ENCODE results near the gene SP110.

DNA sequence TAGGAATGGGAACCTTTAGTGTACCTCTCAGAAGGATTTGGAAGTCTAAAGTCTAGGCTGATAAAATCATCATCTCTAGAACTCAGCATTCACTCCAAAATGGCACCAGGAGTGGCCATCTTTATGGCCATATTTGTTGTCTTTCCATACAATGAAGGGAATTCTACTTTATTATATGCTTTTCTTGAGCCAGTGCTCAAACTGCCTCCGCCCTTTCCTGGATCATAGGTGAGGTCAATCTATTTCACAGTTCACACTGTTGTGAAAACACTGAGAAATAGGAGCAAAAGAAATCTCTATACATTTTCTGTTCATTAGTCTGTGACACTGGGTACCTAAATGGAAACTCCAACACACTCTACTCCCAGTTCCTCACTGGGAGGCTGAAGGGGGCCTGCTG lies 55.6 kb downstream of the SP110 start:
- TF ChIP-seq, protein P1, sequence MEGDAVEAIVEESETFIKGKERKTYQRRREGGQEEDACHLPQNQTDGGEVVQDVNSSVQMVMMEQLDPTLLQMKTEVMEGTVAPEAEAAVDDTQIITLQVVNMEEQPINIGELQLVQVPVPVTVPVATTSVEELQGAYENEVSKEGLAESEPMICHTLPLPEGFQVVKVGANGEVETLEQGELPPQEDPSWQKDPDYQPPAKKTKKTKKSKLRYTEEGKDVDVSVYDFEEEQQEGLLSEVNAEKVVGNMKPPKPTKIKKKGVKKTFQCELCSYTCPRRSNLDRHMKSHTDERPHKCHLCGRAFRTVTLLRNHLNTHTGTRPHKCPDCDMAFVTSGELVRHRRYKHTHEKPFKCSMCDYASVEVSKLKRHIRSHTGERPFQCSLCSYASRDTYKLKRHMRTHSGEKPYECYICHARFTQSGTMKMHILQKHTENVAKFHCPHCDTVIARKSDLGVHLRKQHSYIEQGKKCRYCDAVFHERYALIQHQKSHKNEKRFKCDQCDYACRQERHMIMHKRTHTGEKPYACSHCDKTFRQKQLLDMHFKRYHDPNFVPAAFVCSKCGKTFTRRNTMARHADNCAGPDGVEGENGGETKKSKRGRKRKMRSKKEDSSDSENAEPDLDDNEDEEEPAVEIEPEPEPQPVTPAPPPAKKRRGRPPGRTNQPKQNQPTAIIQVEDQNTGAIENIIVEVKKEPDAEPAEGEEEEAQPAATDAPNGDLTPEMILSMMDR (IDR thresholded peaks at IDR 0.05; ENCODE audit: borderline replicate concordance, extremely low read depth, low read length, poor library complexity, severe bottlenecking) = no peak
- no peak for TF ChIP-seq EZH2 (IDR thresholded peaks at IDR 0.05; ENCODE audit: borderline replicate concordance, low read depth, low read length, severe bottlenecking)
